Posterior cingulate gyrus (tissue), 11 donors: ENCODE data around the gene PRMT3.
"Not testable (repeated sequence)": the region's sequence is repeated elsewhere in the genome, so short reads cannot be mapped to it uniquely, and the experiment has no call there.

Experiments used
- DNase-seq, 10 donors: peaks; one replicate each; pipeline versions ENCODE4 v3.0.0 to v3.0.0-alpha.2; 2020 to 2021; ENCODE audit warnings: mixed read lengths in 3 of 10
- intact Hi-C: fragments of 100-400 bp; cut with DNase I; formaldehyde crosslinking; loops from one replicate; pipeline ENCODE4 v1.15.1; 2023

The PRMT3 gene

GRCh38 chr11:20497124-20497792 lies 109.7 kb downstream of the PRMT3 start:
- no peak for DNase-seq
- intact Hi-C loops: no loop called here

GRCh38 chr11:20501252-20501651 lies 113.7 kb downstream of the PRMT3 start:
- no peak for DNase-seq
- intact Hi-C loops: no loop called here

- no peak for DNase-seq
- intact Hi-C loops: no loop called here
These were observed 114.5 kb downstream of the PRMT3 start for GRCh38 chr11:20501971-20502370.

- intact Hi-C loops: no loop called here
These were observed 124.5 kb downstream of the PRMT3 start for GRCh38 chr11:20511982-20512381.

GRCh38 chr11:20512869-20513268 lies 125.4 kb downstream of the PRMT3 start:
- DNase-seq: no peak
- intact Hi-C loops: no loop called here

More at GRCh38 chr11:20511982-20512381, 124.5 kb downstream of the PRMT3 start:
- DNase-seq: no peak

GRCh38 chr11:20518323-20518834 lies 130.9 kb downstream of the PRMT3 start:
- intact Hi-C loops: no loop called here
- DNase-seq: no peak

GRCh38 chr11:20522536-20522935 lies 135.0 kb downstream of the PRMT3 start:
- DNase-seq: no peak
- intact Hi-C loops: no loop called here

- DNase-seq: no peak
- intact Hi-C loops: no loop called here
These were observed 142.2 kb downstream of the PRMT3 start for GRCh38 chr11:20529757-20530156.

GRCh38 chr11:20530942-20531703 lies 143.6 kb downstream of the PRMT3 start:
- intact Hi-C loops: no loop called here
- no peak for DNase-seq

- DNase-seq: no peak
- intact Hi-C loops: no loop called here
These were observed 147.9 kb downstream of the PRMT3 start for GRCh38 chr11:20535271-20535881.

- intact Hi-C loops: no loop called here
- DNase-seq: no peak
These were observed 148.8 kb downstream of the PRMT3 start for GRCh38 chr11:20536365-20536764.

- DNase-seq: no peak
- intact Hi-C loops: no loop called here
These were observed 149.3 kb downstream of the PRMT3 start for GRCh38 chr11:20536784-20537183.

- DNase-seq: no peak
- intact Hi-C loops: no loop called here
These were observed 154.0 kb downstream of the PRMT3 start for GRCh38 chr11:20541503-20541902.

GRCh38 chr11:20544603-20545237 lies 157.2 kb downstream of the PRMT3 start:
- intact Hi-C loops: no loop called here
- no peak for DNase-seq

GRCh38 chr11:20547411-20547810 lies 159.9 kb downstream of the PRMT3 start:
- intact Hi-C loops: no loop called here
- DNase-seq: no peak

GRCh38 chr11:20551096-20551495 lies 163.6 kb downstream of the PRMT3 start:
- intact Hi-C loops: no loop called here
- DNase-seq: no peak

- no peak for DNase-seq
- intact Hi-C loops: no loop called here
These were observed 168.3 kb downstream of the PRMT3 start for GRCh38 chr11:20555783-20556182.

GRCh38 chr11:20556396-20556795 lies 168.9 kb downstream of the PRMT3 start:
- DNase-seq, intact Hi-C loops: not testable (repeated sequence)

- intact Hi-C loops: no loop called here
- DNase-seq: no peak
These were observed 171.2 kb downstream of the PRMT3 start for GRCh38 chr11:20558741-20559140.
